ENCODE measurements around the gene CELF4. TPM values are rescaled to one million over a fixed set of nuclear protein-coding genes. Genes with fewer than 3 reads are reported as not detected.

The CELF4 gene
- total RNA-seq, 2 experiments from 2014 or later: not detected

GRCh38 chr18:37332219-37332618 is 233.4 kb downstream of the CELF4 start:
- H3K4me3 Mint-ChIP-seq: no peak overlapping the region
- no peak for DNase-seq
- peaks cover 2% of the 10 kb centered on the region for H3K27me3 Mint-ChIP-seq
- H3K36me3 Mint-ChIP-seq: no peaks in the 10 kb centered on the region
- POLR2A ChIA-PET: no interaction called here
- H3K9me3 Mint-ChIP-seq: no peaks in the 10 kb centered on the region
- H3K4me1 Mint-ChIP-seq: no peaks in the 10 kb centered on the region
- H3K27ac Mint-ChIP-seq: no peak overlapping the region
- ATAC-seq (ENCODE audit: low read depth): no peak

GRCh38 chr18:37330173-37330572 is 235.4 kb downstream of the CELF4 start:
- Mint-ChIP-seq H3K27ac (no peak overlapping the region), H3K9me3 (no peaks in the 10 kb centered on the region), H3K36me3 (no peaks in the 10 kb centered on the region), H3K4me1 (no peaks in the 10 kb centered on the region), H3K4me3 (no peak overlapping the region), H3K27me3 (no peaks in the 10 kb centered on the region)
- DNase-seq (no peak), ATAC-seq (ENCODE audit: low read depth) (no peak)
- POLR2A ChIA-PET: no interaction called here

GRCh38 chr18:37328946-37329719 is 236.5 kb downstream of the CELF4 start:
- POLR2A ChIA-PET: no interaction called here

GRCh38 chr18:37327063-37327577 is 238.5 kb downstream of the CELF4 start:
- no peak overlapping the region for H3K27ac Mint-ChIP-seq
- H3K4me1 Mint-ChIP-seq: no peaks in the 10 kb centered on the region
- POLR2A ChIA-PET: no interaction called here
- no peaks in the 10 kb centered on the region for H3K9me3 Mint-ChIP-seq
- no peak for ATAC-seq (ENCODE audit: low read depth)
- no peaks in the 10 kb centered on the region for H3K36me3 Mint-ChIP-seq
- H3K4me3 Mint-ChIP-seq: no peak overlapping the region
- no peak for DNase-seq
- no peaks in the 10 kb centered on the region for H3K27me3 Mint-ChIP-seq

More at GRCh38 chr18:37328946-37329719, 236.5 kb downstream of the CELF4 start:
- Mint-ChIP-seq H3K27me3 (no peaks in the 10 kb centered on the region), H3K4me3 (no peak overlapping the region), H3K4me1 (no peaks in the 10 kb centered on the region), H3K27ac (no peak overlapping the region), H3K36me3 (no peaks in the 10 kb centered on the region), H3K9me3 (no peaks in the 10 kb centered on the region)
- DNase-seq (no peak), ATAC-seq (ENCODE audit: low read depth) (no peak)

- Mint-ChIP-seq H3K36me3 (no peaks in the 10 kb centered on the region), H3K9me3 (no peaks in the 10 kb centered on the region), H3K27me3 (no peaks in the 10 kb centered on the region), H3K4me3 (no peak overlapping the region), H3K27ac (no peak overlapping the region), H3K4me1 (no peaks in the 10 kb centered on the region)
- DNase-seq (peak; percentile 39), ATAC-seq (ENCODE audit: low read depth) (no peak)
- POLR2A ChIA-PET: no interaction called here
Observed at GRCh38 chr18:37322492-37323035, 243.0 kb downstream of the CELF4 start.

- H3K4me3 Mint-ChIP-seq: no peak overlapping the region
- no peaks in the 10 kb centered on the region for H3K9me3 Mint-ChIP-seq
- no peak overlapping the region for H3K27ac Mint-ChIP-seq
- DNase-seq (no peak), ATAC-seq (ENCODE audit: low read depth) (no peak)
- H3K36me3 Mint-ChIP-seq: no peaks in the 10 kb centered on the region
- no peaks in the 10 kb centered on the region for H3K4me1 Mint-ChIP-seq
- H3K27me3 Mint-ChIP-seq: no peaks in the 10 kb centered on the region
- POLR2A ChIA-PET: no interaction called here
Observed at GRCh38 chr18:37321582-37322491, 243.8 kb downstream of the CELF4 start.

- no peak for DNase-seq
- H3K4me1 Mint-ChIP-seq: no peaks in the 10 kb centered on the region
- no peak overlapping the region for H3K4me3 Mint-ChIP-seq
- POLR2A ChIA-PET: no interaction called here
- H3K9me3 Mint-ChIP-seq: no peaks in the 10 kb centered on the region
- no peak for ATAC-seq (ENCODE audit: low read depth)
- no peaks in the 10 kb centered on the region for H3K27me3 Mint-ChIP-seq
- H3K27ac Mint-ChIP-seq: no peak overlapping the region
- H3K36me3 Mint-ChIP-seq: no peaks in the 10 kb centered on the region
Observed at GRCh38 chr18:37320317-37320716, 245.3 kb downstream of the CELF4 start.

- ATAC-seq (ENCODE audit: low read depth) (no peak), DNase-seq (no peak)
- POLR2A ChIA-PET: no interaction called here
- Mint-ChIP-seq H3K9me3 (no peaks in the 10 kb centered on the region), H3K27ac (no peak overlapping the region), H3K4me3 (no peak overlapping the region), H3K36me3 (no peaks in the 10 kb centered on the region), H3K4me1 (no peaks in the 10 kb centered on the region), H3K27me3 (no peaks in the 10 kb centered on the region)
Observed at GRCh38 chr18:37318360-37319355, 246.9 kb downstream of the CELF4 start.

GRCh38 chr18:37317486-37317885 is 248.1 kb downstream of the CELF4 start:
- no peak for ATAC-seq (ENCODE audit: low read depth)
- H3K27ac Mint-ChIP-seq: no peak overlapping the region
- H3K4me3 Mint-ChIP-seq: no peak overlapping the region
- no peaks in the 10 kb centered on the region for H3K4me1 Mint-ChIP-seq
- no peak for DNase-seq
- POLR2A ChIA-PET: no interaction called here
- no peaks in the 10 kb centered on the region for H3K27me3 Mint-ChIP-seq
- H3K36me3 Mint-ChIP-seq: no peaks in the 10 kb centered on the region
- H3K9me3 Mint-ChIP-seq: no peaks in the 10 kb centered on the region

- ATAC-seq (ENCODE audit: low read depth) (no peak), DNase-seq (no peak)
- POLR2A ChIA-PET: no interaction called here
- Mint-ChIP-seq H3K27me3 (no peaks in the 10 kb centered on the region), H3K36me3 (no peaks in the 10 kb centered on the region), H3K9me3 (no peaks in the 10 kb centered on the region), H3K4me1 (no peaks in the 10 kb centered on the region), H3K27ac (no peak overlapping the region), H3K4me3 (no peak overlapping the region)
Observed at GRCh38 chr18:37316468-37316867, 249.1 kb downstream of the CELF4 start.

GRCh38 chr18:37315935-37316334 is 249.7 kb downstream of the CELF4 start:
- no peak overlapping the region for H3K27ac Mint-ChIP-seq
- no peaks in the 10 kb centered on the region for H3K9me3 Mint-ChIP-seq
- DNase-seq: no peak

GRCh38 chr18:37314534-37314933 is 251.1 kb downstream of the CELF4 start:
- Mint-ChIP-seq H3K36me3 (no peaks in the 10 kb centered on the region), H3K27ac (no peak overlapping the region), H3K4me1 (no peaks in the 10 kb centered on the region), H3K27me3 (no peaks in the 10 kb centered on the region), H3K4me3 (no peak overlapping the region), H3K9me3 (no peaks in the 10 kb centered on the region)
- POLR2A ChIA-PET: no interaction called here
- no peak for ATAC-seq (ENCODE audit: low read depth)
- DNase-seq: no peak

More at GRCh38 chr18:37315935-37316334, 249.7 kb downstream of the CELF4 start:
- Mint-ChIP-seq H3K4me1 (no peaks in the 10 kb centered on the region), H3K27me3 (no peaks in the 10 kb centered on the region), H3K36me3 (no peaks in the 10 kb centered on the region), H3K4me3 (no peak overlapping the region)
- ATAC-seq (ENCODE audit: low read depth): no peak
- POLR2A ChIA-PET: no interaction called here

GRCh38 chr18:37313624-37314023 is 252.0 kb downstream of the CELF4 start:
- DNase-seq (no peak), ATAC-seq (ENCODE audit: low read depth) (no peak)
- POLR2A ChIA-PET: no interaction called here
- no peaks in the 10 kb centered on the region for H3K36me3 Mint-ChIP-seq
- H3K9me3 Mint-ChIP-seq: no peaks in the 10 kb centered on the region
- H3K27ac Mint-ChIP-seq: no peak overlapping the region
- H3K27me3 Mint-ChIP-seq: no peaks in the 10 kb centered on the region
- H3K4me3 Mint-ChIP-seq: no peak overlapping the region
- H3K4me1 Mint-ChIP-seq: no peaks in the 10 kb centered on the region
